Measurements from ENCODE around the gene PIK3R3.

PIK3R3 gene

DNA sequence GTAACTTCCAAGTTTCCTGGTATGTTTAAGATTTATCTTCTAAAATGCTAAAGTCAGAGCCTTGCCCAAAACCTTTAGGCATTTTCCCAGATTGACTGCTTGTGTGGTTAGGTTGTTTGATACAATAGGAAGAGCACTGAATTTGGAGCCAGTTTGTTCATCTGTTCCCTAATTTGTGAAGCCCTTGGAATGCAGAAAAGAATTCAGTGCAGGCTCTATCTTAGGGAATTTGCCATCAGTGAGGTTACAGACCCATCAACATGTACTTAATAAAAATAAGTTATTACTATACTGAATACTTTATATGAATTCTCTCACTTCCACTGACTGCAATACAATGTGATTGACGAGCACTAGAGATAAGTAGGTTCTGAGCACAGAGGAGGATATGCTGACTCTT, 120.2 kb downstream of the PIK3R3 start:
- Histone ChIP-seq H3K36me3 (ENCODE audit: control insufficient read depth, insufficient read depth, low read length) (peaks cover 8% of the 10 kb centered on the region), H3K4me3 (replicated peaks; ENCODE audit: low read depth, low read length) (no peak overlapping the region), H3K27me3 (replicated peaks; ENCODE audit: control insufficient read depth, insufficient read depth, low read length) (no peaks in the 10 kb centered on the region)
- no peak for DNase-seq (ENCODE audit: extremely low read depth, insufficient read length)
- TF ChIP-seq CTCF (IDR thresholded peaks at IDR 0.05; ENCODE audit: insufficient read depth, low read length, poor library complexity, severe bottlenecking), result no peak

GRCh38 chr1:46011121-46011695, 121.2 kb downstream of the PIK3R3 start:
- Histone ChIP-seq H3K27me3 (replicated peaks; ENCODE audit: control insufficient read depth, insufficient read depth, low read length) (no peaks in the 10 kb centered on the region), H3K36me3 (ENCODE audit: control insufficient read depth, insufficient read depth, low read length) (peaks cover 8% of the 10 kb centered on the region), H3K4me3 (replicated peaks; ENCODE audit: low read depth, low read length) (no peak overlapping the region)
- DNase-seq (ENCODE audit: extremely low read depth, insufficient read length), result no peak
- TF ChIP-seq CTCF (IDR thresholded peaks at IDR 0.05; ENCODE audit: insufficient read depth, low read length, poor library complexity, severe bottlenecking), result no peak

DNA sequence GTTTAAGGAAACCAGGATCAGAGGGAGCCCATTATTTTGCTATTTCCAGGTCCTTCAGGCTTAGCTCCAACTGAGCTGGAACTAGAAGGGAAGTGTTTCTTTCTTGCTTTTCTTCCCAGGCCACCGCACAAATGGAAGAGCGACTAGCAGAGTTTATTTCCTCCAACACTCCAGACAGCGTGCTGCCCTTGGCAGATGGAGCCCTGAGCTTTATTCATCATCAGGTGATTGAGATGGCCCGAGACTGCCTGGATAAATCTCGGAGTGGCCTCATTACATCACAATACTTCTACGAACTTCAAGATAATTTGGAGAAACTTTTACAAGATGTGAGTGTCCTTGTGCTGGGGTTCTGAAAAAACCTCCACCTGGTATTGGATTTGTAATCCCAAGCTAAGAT, 121.8 kb downstream of the PIK3R3 start:
- no peak for TF ChIP-seq CTCF (IDR thresholded peaks at IDR 0.05; ENCODE audit: insufficient read depth, low read length, poor library complexity, severe bottlenecking)
- H3K27me3 ChIP-seq (replicated peaks; ENCODE audit: control insufficient read depth, insufficient read depth, low read length), result no peaks in the 10 kb centered on the region
- DNase-seq (ENCODE audit: extremely low read depth, insufficient read length), result no peak
- H3K36me3 ChIP-seq (ENCODE audit: control insufficient read depth, insufficient read depth, low read length), result peaks cover 8% of the 10 kb centered on the region
- H3K4me3 ChIP-seq (replicated peaks; ENCODE audit: low read depth, low read length), result no peak overlapping the region

DNA sequence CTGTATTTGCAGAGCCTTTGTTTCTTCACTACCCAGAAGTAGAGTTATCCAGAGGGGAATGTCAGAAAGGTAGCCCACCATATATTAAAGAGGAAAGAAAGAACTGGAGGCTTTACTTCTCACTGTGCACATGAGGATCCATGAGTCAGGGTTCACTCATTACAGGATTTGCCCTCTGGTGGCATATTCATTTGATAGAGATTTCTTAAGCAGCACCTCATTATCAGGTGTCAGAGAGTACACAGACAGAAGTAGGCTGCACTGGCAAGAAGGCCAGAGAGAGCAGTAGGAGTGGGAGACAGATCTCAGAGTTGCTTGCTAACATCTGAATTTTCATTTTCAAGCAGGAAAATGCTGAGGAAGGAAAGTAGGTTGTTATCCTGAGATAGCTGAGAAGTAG, 123.8 kb downstream of the PIK3R3 start:
- Histone ChIP-seq H3K4me3 (replicated peaks; ENCODE audit: low read depth, low read length) (no peak overlapping the region), H3K27me3 (replicated peaks; ENCODE audit: control insufficient read depth, insufficient read depth, low read length) (no peaks in the 10 kb centered on the region), H3K36me3 (ENCODE audit: control insufficient read depth, insufficient read depth, low read length) (peaks cover 8% of the 10 kb centered on the region)
- no peak for DNase-seq (ENCODE audit: extremely low read depth, insufficient read length)
- no peak for TF ChIP-seq CTCF (IDR thresholded peaks at IDR 0.05; ENCODE audit: insufficient read depth, low read length, poor library complexity, severe bottlenecking)

DNA sequence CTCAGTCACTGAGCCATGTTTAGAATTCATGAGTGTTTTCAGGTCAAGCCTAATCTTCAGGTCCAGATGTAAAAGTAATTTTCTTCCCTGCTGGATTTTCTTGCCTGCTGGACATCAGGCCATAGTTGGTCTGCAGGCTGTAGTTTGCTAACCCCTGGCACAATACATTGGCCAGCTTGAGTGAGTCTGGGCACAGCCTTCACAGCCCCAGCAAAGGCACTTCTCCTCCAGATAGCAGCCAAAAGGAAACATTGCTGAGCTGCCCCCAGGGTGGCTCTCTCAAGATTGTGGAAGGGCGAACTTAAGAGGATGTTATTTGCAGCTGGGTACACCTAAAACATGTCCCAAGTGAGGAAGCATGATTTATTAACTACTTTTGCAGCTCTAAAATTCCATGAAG, 126.8 kb downstream of the PIK3R3 start:
- no peak for TF ChIP-seq CTCF (IDR thresholded peaks at IDR 0.05; ENCODE audit: insufficient read depth, low read length, poor library complexity, severe bottlenecking)
- Histone ChIP-seq H3K36me3 (ENCODE audit: control insufficient read depth, insufficient read depth, low read length) (peaks cover 7% of the 10 kb centered on the region), H3K27me3 (replicated peaks; ENCODE audit: control insufficient read depth, insufficient read depth, low read length) (no peaks in the 10 kb centered on the region), H3K4me3 (replicated peaks; ENCODE audit: low read depth, low read length) (no peak overlapping the region)
- no peak for DNase-seq (ENCODE audit: extremely low read depth, insufficient read length)

DNA sequence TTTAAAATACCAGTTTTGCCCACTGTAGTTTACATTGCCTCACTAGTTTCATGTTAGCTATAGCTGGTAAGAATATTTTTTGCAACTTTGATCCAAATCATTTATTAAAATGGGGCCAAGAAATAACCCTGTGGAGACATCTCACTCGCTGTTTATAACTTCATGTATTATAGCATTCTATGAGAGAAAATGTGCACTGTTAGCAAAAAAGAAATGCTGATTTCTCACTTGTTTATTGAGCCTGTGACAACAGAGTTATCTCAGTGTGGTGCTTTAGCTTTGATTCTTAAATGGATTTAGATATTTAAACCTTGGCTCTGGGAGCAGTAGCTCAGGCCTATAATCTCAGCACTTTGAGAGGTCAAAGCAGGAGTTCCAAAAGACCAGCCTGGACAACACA, 127.9 kb downstream of the PIK3R3 start:
- Histone ChIP-seq H3K27me3 (replicated peaks; ENCODE audit: control insufficient read depth, insufficient read depth, low read length) (no peaks in the 10 kb centered on the region), H3K4me3 (replicated peaks; ENCODE audit: low read depth, low read length) (no peak overlapping the region), H3K36me3 (ENCODE audit: control insufficient read depth, insufficient read depth, low read length) (peaks cover 5% of the 10 kb centered on the region)
- DNase-seq (ENCODE audit: extremely low read depth, insufficient read length), result no peak
- TF ChIP-seq CTCF (IDR thresholded peaks at IDR 0.05; ENCODE audit: insufficient read depth, low read length, poor library complexity, severe bottlenecking), result no peak
